HG02885 (cell line): ENCODE data around the gene MICAL1.
A peak's percentile ranks its signal among the peaks of the same experiment; 100 is the strongest.

Experiments
- ATAC-seq: cut with Tn5 transposase; IDR thresholded peaks from one replicate; pipeline ENCODE4 v1.9.1; 2021; ENCODE audit warnings: mild to moderate bottlenecking; ENCODE audit not compliant: unreplicated experiment, poor library complexity

MICAL1 gene

GRCh38 chr6:109440331-109441068, 15.1 kb downstream of the MICAL1 start, which contains the start of the genes PPIL6 and SMPD2:
PPIL6 (minus strand) TSS chr6:109440628; CDS start chr6:109440590, 38 bp downstream.
SMPD2 (plus strand) TSS chr6:109440724; CDS start chr6:109441122, 398 bp downstream.
- ATAC-seq = peak; percentile 95

- ATAC-seq = no peak
Observed at GRCh38 chr6:109436041-109436440, 19.5 kb downstream of the MICAL1 start.

DNA sequence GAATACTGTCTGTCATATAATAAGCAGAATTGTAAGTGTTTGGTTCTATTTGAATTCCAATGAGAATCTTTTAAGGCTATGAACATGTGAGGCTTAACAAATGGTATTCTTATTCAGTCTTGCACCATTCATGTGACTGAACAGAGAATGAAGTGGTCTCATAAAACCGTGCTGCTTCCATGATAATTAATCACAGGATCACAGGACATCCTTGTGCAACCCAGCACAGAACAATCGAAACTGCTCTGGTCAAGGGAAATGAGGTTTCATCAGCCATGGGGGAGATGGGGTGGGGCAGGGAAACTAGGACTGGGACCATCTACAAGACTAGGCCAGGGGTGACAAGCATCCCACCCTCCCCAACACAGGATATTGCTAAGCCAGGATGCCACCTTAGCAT, 21.1 kb downstream of the MICAL1 start:
- ATAC-seq = no peak

- ATAC-seq = no peak
Observed at GRCh38 chr6:109429496-109429895, 26.1 kb downstream of the MICAL1 start.

GRCh38 chr6:109428889-109429477, 26.6 kb downstream of the MICAL1 start:
- no peak for ATAC-seq

GRCh38 chr6:109424946-109425345, 30.6 kb downstream of the MICAL1 start:
- no peak for ATAC-seq

GRCh38 chr6:109421184-109421583, 34.4 kb downstream of the MICAL1 start:
- ATAC-seq = no peak

DNA sequence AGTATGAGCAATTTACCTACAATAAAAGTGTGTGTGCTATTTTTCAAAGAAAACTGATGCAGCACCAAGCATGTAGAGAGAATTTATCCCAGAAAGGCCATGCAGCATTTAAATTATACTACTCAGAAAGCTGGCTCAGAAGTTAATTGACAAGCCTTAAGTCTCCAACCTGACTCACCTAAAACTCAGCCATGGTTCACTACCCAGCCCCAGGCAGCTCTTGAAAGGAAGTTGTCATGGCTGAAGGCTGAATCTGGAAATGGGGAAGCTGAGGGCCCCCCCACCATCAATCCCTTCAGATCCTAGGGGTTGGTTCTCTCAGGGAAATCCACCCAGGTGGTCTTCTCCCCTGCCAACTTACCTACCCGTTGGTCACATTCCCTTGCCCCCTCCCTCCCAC, 34.8 kb downstream of the MICAL1 start:
- ATAC-seq = no peak

- no peak for ATAC-seq
Observed at GRCh38 chr6:109417646-109418045, 37.9 kb downstream of the MICAL1 start.

DNA sequence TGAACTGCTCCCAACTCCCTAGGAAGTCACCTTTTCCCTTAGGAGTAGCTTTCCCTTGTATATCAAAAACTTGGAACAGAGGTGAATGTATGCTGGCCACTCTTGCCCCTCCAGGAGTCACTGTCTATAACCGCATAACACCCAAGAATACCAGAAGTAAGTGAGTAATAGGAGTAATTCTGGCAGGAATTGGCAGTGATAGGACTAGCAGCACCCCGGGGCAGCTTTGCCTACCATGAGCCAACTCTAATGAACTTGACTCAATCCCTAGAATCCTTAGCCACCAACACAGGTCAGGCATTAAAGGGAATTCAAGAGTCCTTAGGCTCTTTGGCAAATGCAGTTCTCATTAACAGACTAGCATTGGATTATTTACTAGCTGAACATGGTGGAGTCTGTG, 44.5 kb downstream of the MICAL1 start:
- ATAC-seq = no peak

GRCh38 chr6:109406196-109406595, 49.4 kb downstream of the MICAL1 start:
- ATAC-seq = no peak

GRCh38 chr6:109397020-109397419, 58.6 kb downstream of the MICAL1 start:
- ATAC-seq = no peak

- no peak for ATAC-seq
Observed at GRCh38 chr6:109396046-109396718, 59.4 kb downstream of the MICAL1 start.
